HG03520 (cell line): ENCODE data around the gene STX16.
A peak's percentile ranks its signal among the peaks of the same experiment; 100 is the strongest.

Source experiments
- ATAC-seq: cut with Tn5 transposase; IDR thresholded peaks from one replicate; pipeline ENCODE4 v1.9.1; 2021; ENCODE audit warnings: mild to moderate bottlenecking, moderate library complexity; ENCODE audit not compliant: unreplicated experiment

The STX16 gene

DNA sequence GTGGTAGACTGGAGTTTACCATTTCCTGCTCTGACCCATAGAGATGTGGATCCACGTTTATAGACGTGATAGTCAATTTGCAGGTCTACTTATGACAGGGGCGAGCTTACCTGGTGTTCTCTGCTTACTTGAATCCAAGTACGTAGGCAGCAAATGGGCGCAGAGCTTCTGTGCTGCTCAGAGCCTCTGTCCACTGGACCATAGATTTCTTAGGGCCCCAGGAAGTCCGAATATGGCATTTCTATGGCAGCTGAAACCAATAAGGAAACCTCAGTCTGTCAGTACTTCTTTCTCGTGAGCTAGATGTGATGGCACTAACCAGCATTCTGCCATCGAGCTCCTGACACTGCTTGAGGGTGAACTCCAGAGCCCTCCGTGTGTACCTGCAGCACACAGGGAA is 22.0 kb downstream of the STX16 start:
- no peak for ATAC-seq

DNA sequence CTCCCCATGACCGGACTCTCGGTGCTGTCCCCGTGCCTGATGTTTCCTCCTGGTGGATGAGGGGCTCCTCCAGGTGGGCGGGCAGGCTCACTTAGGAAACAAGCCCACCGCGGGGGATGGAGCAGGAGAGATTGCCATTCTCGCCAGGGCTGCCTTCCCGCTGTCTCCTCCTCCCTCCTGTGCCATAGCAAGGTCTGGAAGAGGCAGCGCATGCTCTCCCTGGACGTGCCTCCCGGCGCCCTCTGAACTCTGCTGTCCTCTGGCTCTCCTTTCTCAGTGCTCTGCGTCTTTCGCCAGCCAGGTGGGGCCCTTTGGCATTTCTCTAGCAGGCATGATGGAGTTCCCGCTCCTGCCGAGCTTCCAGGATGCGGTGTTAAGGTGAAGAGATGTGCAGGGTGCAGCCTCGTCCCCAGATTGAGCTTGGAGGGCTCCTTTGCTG is 24.1 kb downstream of the STX16 start:
- no peak for ATAC-seq

DNA sequence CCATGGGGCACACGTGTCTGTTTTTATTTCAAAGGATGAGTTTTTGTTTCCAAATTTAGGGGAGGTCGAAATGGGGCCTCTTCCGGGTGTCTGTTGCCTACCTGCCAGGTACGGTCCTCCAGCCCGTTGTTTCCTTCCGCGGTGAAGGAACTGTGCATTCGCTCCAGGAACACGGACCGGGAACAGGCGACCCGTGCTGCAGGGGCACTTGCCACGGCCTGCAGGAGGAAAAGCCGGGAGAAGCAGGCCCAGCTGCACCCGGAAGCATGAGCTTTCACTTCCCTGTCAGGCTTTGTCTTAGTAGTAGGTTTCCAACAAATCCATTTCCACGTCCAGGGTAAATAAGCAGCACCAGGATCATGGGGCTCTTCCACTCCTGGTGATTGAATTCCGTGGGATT is 24.6 kb downstream of the STX16 start:
- ATAC-seq, result no peak

DNA sequence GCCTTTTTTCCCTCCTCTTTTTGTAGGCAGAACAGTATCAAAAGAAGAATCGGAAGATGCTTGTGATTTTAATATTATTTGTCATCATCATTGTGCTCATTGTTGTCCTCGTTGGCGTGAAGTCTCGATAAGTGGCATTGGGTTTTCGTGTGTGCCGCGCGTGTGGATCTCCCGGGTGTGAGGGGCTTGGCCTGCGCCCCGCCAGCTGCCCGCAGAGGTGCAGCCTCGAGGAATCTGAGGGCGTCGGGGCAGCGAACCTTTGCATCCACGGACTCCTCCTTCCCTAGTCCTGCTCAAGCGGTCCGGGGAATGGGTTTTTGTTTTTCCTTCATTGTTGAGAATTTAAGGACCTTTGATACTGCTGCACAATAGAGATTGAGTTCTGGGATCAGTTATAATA is 25.1 kb downstream of the STX16 start:
- no peak for ATAC-seq

DNA sequence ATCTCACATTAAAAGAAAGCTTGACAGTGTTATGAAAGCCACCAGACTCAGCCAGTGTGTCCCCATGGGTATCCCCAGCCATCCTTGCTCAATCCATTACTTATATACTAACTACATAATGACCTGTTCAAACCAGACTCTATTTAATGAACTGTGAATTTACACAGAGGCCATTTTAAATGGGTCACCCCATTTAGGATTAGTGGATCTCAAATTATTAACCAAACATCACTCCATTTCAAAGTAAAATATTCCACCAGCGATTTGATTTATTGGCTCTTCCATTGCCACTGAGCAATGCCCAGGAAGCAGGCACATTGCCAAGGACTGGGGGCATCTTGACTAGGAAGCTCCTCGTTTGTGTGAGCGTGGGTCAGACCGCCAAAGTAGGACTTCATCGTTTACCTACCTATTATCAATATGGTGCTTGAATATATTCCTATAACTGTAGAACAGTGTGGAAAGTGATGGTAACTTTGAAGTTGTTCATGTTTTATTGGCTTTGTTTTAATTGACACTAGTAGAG is 26.1 kb downstream of the STX16 start:
- ATAC-seq, result no peak

DNA sequence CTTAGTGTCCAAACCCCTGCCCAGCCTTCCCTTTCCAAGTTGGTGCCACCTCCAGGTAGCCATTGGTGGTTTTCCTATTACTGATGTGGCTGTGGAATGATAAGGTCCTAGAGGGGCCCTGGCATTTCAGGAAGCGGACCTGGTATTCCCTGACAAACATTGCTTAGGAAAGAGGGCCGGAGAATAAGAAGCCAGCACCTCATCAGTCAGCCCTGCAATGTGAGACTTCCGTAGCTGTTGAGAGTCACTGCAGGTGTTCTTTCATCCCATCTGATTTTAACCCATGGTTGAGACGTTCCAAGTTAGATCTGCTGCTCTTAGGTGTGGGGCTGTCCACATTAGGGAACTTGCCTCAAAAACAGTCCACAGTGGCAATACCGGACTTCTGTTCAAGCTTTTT is 26.7 kb downstream of the STX16 start:
- ATAC-seq, result no peak

DNA sequence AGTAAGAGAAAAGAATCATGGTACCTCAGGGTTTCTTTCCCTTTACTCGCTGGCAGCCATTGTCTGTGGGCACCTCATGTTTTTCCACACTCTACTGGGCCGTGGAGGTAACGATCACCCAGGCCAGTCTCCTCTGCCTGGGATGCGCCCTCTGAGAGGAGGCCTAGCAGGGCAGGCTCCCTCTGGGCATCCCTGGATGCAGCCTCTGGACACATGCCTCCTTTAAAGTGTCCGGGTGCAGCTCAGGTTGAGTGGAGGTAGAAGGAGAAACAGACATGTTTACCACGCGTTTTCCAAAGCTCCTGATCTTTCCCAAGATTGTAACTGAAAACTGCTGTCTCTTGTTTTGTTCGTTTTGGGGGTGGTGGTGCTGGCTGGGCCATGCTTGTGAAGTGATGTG is 27.7 kb downstream of the STX16 start:
- ATAC-seq, result no peak

DNA sequence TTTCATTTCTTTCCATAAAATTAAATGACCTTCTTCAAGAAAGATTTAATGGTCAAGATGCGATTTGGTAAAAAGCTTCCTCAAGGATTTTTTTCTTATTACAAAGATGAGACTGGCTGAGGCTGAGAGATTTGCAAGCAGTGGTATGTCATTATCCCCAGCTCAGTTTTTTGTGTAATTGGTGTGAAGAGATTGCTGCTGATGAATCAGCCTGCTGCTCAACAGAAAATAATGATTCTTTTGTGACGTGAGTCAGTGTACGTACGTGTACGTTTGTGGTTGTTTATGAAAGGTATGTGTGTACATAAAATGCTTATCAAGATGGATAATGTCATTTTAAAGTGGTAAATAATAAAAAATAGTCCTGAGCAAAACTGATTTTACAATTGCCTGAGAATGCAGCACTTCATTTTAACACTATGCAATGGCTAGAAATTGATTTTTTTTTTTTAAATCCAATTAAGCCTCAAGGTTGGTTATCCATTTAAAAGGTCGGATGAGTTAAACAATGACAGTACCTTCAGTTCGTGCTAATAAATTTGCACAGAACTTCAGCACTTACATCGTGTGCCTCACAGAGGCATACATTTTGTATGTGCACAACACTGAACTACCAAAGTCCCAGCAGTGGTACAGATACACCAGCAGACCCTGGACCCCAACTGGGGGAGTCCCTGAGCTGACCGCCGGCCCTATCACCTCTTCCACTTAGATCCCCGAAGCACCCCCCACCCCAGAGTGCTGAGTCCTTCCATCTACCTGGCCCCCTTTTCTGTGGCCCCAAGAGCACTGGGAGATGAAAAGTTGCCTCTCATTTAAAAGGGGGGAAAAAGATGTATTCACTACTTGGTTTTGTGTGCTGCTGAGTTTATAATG is 31.8 kb downstream of the STX16 start:
- no peak for ATAC-seq

DNA sequence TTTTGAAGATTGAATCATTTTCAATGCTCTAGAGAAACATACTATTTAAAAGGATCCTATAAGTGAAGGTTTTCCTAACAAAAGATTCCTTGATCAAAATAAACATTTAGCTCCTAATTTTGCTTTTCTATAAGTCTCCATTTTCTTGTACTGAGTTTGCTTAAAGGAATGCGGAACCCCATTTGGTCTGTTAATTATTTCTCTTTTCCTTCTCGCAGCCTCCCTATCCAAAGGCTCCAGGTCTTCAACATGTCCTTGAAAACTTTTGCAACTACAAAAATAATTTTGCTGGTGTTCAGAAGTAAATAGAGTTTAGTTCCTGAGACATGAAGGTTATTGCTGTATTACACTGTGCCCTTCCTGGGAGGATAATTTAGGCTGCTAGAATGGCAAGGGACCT is 33.2 kb downstream of the STX16 start:
- ATAC-seq, result no peak

DNA sequence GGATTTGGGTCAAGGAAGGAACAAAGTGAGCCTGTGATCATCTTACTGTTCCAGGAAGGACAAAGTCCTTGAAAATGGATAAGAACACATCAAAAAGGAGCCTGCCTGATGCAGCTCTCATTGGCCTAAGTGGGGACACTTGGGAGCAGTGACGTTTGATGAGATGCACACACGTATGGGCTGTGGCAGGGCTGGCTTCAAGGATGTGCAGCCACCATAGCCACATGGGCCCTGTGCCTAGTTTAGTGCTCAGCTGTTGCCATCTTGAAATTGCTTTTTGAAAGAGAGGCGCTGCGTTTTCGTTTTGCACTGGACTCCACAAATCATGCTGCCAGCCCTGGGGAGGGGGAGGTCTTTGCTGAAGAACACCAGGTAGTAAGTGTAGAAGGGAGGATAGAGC is 34.9 kb downstream of the STX16 start:
- ATAC-seq, result no peak

DNA sequence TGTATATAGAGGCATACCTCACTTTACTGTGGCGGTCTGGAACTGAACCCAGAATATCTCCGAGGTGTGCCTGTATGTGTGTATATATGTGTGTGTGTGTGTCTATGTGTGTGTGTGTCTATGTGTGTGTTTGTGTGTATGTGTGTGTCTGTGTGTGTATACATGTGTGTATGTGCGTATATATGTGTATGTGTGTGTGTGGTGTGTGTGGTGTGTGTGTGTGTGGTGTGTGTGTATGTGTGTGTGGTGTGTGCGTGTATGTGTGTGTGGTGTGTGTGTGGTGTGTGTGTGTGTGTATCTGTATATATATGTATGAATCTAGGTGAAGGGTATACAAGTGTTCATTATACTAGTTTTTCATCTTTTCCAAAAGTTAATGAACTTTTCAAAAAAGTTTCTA is 37.3 kb downstream of the STX16 start:
- ATAC-seq, result no peak

DNA sequence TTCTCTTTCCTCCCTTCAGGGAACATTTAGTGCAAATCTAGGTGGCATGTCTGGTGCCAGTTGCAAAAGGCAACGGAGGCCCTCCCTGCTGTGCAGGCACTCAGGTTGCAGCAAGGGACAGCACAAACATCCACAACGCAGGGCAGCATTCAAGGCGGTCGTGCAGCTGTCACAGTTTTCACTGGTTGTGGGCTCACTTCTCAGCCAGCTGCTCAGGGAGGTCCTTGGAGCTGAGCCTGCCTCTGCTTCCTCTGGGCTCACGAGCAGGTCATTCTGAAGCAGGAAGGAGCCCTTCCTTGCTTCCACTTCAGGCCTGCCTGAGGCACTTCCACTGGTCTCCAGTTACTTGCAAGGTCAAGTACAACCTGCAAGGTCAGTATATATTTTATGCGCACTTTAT is 37.8 kb downstream of the STX16 start:
- ATAC-seq, result no peak

DNA sequence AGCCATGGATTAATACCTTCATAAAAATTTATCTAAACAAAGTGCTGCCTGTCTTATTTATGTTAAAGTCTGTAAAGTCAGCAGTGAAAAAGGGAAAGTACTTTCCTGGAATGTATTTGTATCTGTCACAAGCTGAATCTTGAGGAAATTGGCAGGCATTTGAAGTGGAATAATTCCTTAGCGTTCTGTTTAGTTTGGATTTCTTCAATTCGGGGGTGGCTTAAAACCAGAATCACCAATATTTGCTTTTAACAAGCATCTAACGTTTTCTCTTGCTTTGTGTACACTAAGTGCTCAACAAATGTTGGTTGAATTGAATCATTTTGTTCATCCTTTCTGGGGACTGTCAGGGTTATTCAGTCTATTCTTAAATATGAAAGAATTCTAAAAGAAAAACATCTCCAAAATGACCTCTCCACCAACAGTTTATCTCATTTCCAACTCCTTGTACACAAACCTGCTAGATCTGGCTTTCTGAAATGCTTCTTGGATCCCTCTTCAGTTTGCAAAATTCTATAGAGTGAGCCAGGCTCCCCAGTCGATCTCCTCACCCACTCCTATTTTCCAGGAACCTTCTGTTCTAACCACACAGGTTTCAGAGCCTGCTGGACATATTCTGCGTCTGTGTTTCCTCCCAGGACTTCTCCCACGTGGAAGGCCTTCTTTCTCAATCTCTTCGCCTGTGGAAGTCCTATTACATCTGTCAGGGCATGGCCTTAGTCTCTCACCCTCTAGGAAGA is 39.5 kb downstream of the STX16 start:
- no peak for ATAC-seq

DNA sequence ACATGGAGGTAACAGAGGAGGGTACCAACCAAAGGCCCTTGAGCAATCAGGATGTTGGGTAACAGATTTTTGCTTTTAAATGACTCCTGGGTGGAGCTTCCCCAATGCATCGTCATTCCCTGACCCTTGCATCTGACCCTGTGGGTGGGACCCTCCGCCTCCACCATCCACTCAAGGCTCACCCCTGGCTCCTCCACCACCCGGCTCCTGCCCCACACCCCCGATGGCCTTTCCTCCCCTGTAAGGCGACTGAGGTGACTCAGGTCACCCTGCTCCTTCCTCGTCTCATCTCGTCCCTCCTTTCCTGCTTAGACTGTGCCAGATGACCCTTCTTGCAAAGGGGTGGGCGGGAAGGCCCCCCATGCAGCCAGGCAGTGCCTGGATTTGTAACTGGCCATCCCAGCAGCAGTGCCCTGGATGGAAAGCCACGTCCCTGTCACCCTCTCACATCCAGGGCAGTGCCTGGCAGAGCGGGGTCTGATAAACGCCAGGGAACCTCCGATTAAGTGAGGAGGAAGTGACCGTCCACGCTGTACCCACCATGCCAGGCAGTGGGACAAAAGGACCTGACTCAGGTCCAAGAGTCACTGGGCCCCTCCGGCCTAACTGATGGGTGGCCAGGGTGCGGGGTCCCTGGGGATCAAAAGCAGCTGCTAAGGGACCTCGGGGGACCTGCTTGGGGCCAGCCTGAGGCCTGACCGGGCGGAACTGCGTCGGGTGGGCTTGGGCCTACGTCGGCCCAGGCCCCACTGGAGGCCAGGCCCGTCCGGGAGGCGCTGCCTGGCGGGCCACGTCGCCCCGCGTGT is 40.9 kb downstream of the STX16 start:
- ATAC-seq, result no peak

DNA sequence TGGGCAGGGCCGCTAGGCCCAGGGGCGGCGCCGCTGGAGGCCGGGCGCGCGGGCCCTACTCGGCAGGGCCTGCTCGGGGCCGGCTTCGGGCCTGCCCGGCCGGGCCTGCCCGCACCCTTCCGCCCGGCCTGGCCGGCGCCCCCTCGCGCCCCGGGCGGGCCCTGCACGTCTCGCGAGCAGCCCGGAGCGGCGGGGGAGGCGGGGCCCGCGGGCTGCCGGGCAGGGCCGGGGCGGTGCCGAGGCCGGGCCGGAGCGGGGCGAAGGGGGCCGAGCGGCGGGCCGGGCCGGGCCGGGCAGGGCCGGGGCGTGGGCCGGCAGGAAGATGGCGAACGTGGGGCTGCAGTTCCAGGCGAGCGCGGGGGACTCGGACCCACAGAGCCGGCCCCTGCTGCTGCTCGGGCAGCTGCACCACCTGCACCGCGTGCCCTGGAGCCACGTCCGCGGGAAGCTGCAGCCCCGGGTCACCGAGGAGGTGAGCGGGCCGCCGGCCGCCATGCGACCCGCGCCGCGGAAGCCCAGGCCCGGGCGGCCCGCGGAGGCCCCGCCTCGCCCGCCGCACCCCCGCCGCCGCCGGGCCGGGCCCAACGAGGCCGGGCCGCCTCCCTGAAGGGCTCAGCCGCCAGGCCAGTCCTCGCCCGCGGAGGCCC is 41.6 kb downstream of the STX16 start, which contains the start of gene NPEPL1:
Gene NPEPL1, plus strand, starts transcription at position 222 of the 647 bp plus-strand sequence. Its CDS starts 101 bp downstream, at position 323.
- ATAC-seq, result peak; percentile 91

DNA sequence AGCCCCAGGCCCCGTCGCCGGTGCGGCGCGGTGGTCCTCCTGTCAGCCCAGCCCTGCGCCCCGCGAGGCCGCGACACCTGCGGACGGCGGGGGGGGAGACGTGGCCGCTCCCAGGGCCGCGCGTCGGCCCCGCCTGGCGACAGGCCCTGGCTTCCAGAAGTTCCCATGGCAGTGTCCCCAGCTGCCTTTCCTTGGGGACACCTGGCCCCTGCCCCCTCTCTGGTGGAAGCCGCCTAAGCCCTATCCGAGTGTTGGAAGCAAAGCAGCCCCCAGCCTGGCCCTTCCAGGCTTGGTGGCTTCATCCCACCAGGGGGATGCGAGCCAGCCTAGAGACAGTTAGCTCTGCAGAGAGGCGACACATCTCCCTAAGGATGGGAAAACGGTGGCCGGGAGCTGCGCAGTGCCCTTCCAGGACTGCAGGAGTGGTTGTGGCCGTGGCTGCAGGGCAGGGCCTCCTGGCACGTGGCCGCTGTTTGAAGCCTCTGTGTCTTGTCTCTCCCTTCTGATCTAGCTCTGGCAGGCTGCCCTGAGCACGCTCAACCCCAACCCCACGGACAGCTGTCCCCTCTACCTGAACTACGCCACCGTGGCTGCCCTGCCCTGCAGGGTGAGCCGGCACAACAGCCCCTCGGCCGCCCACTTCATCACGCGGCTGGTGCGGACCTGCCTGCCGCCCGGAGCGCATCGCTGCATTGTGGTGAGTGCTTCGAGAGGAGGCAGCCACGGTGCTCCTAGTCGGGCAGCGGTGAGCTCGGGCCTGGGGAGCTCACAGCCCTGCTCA is 42.3 kb downstream of the STX16 start:
- no peak for ATAC-seq

DNA sequence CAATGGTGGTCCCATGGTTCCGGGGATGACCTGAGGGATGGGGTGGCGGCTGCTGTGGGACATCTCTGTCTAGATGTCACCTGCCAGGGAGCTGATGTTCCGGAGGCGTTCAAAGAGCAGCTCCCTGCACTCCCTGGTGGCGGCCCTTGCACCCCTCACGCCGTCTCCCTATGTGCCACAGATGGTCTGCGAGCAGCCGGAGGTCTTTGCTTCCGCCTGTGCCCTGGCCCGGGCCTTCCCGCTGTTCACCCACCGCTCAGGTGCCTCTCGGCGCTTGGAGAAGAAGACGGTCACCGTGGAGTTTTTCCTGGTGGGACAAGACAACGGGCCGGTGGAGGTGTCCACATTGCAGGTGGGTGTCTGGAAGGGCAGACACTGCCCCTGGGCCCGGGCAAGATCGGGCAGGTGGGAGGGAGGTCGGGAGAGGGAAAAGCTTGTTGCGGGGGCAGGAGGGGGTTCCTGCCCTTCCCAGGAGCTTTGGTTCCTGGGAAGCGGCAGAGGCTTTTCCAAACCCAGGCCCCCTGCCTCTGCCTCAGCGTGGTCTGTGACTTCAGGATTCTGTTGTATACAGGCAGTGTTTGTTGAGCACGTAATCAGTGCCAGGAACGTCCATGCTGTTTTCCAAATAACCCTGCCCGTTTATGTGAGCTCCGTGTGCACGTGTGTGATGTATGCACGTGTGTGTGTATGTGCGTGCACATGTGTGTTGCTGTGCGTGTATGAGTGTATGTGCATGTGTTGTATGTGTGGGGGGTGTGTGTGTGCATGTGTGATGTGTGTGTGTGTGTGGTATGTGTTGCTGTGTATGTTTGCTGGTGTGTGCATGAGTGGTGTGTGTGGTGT is 43.4 kb downstream of the STX16 start:
- ATAC-seq, result no peak

DNA sequence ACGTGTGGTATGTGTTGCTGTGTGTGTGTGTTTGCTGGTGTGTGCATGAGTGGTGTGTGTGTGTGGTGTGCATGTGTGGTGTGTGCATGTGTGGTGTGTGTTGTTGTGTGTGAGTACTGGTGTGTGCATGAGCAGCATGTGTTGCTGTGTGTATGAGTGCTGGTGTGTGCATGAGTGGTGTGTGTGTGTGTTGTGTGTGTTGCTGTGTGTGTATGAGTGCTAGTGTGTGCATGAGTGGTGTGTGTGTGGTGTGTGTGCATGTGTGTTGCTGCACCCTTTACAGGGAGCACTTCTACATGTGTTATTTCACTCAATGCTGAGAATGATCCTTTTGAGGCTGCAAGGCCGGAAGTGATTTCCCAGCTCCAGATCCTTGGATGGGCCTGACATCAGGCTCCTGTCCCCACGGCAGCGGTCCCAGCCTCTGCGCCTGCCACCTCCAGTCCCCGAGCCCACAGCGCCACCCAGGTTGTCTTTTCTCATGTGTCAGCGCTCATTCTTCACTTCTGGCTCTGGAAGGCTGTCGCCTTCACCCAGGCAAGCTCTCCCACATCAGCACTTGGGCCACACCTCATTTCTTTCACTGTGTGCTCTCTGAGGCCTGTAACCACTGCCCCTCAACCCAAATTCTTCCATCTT is 44.1 kb downstream of the STX16 start:
- ATAC-seq, result no peak
